OCI-LY3 (cell line): ENCODE results near the gene CERS3.

Experiments used
- EZH2phosphoT487 ChIP-seq: fragments of 200-600 bp; shearing (Covaris generic); IDR thresholded peaks from 2 replicates; pipeline ENCODE4 v1.6.1; 2018; ENCODE audit warnings: antibody characterized with exemption, mixed run types, low read depth
- TF ChIP-seq, protein P1 (sequence below): fragments of 200-600, 300-600 bp; sonication (generic); IDR thresholded peaks from 2 replicates; pipeline ENCODE4 v1.5.1; 2014; ENCODE audit warnings: antibody characterized with exemption, low read length, low read depth

DNA sequence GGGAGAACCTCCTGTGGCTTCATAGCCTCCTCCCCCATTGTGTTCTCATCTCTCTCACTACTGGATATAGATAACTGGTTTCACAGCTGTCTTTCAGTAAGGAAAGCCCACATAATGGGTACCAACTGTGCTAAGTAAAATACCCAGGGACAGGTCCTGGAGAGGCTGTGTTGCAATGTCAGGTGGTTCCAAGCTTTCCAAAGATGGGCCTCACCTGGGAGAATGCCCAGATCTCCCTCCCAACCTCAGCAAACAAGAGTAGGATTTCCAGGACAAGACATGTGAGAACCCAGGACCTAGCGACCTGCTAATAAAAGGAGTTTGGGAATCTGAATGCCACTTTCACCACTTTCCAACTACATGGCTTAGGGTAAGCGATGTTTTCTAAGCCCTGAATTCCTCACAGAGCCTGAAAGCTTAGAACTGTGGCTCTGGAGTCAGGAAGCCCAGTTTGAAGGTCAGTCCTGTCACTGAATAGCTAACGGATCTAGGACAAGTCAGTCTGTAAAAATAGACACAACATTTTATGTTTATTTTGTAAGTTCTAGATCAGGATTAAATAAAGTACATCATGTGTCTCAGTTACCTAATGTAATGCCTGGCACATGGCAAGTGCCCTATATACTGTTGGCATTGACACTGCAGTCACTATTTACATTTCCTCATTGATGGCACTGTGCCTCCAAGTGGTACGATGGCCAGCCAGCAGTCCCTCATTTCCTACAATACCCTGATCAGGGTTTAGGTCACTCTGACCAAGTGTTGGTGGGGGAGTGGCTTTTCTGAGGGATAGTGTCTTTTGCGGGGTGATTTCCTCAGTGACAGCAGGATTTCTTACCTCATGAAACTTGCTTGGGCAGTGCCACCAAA is 11.9 kb downstream of the CERS3 start:
- TF ChIP-seq, protein P1, sequence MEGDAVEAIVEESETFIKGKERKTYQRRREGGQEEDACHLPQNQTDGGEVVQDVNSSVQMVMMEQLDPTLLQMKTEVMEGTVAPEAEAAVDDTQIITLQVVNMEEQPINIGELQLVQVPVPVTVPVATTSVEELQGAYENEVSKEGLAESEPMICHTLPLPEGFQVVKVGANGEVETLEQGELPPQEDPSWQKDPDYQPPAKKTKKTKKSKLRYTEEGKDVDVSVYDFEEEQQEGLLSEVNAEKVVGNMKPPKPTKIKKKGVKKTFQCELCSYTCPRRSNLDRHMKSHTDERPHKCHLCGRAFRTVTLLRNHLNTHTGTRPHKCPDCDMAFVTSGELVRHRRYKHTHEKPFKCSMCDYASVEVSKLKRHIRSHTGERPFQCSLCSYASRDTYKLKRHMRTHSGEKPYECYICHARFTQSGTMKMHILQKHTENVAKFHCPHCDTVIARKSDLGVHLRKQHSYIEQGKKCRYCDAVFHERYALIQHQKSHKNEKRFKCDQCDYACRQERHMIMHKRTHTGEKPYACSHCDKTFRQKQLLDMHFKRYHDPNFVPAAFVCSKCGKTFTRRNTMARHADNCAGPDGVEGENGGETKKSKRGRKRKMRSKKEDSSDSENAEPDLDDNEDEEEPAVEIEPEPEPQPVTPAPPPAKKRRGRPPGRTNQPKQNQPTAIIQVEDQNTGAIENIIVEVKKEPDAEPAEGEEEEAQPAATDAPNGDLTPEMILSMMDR, result no peak
- TF ChIP-seq EZH2phosphoT487, result no peak
